HG02938 (cell line): Measurements from ENCODE around the gene OR2A14.
"Not testable (repeated sequence)": the region's sequence is repeated elsewhere in the genome, so short reads cannot be mapped to it uniquely, and the experiment has no call there.

Source experiments
- ATAC-seq: cut with Tn5 transposase; IDR thresholded peaks from one replicate; pipeline ENCODE4 v1.9.1; 2021; ENCODE audit warnings: mild to moderate bottlenecking, moderate library complexity; ENCODE audit not compliant: unreplicated experiment

OR2A14 gene, protein sequence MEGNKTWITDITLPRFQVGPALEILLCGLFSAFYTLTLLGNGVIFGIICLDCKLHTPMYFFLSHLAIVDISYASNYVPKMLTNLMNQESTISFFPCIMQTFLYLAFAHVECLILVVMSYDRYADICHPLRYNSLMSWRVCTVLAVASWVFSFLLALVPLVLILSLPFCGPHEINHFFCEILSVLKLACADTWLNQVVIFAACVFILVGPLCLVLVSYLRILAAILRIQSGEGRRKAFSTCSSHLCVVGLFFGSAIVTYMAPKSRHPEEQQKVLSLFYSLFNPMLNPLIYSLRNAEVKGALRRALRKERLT

DNA sequence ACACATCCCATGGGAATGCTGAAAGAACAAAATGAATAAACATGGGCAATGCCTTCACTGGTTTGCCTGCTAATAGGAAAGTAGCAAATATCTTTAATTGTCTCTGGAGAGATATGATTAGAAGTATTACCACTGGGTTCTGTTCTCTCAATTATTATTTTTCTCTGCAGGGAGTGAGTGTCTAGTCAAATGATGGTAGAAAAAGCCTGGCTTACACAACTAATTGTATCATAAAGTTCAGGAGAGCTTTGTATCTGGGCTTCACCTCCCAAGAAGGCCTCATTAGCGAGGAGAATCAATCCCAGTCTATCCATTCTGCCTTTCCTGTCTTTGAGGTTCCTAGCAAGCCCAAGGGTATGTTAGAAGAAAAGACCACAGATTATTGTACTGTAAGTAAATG lies at the start of gene OR2A14:
Gene OR2A14 (plus strand): TSS at position 301 of the 400 bp plus-strand sequence. CDS start 5,937 bp downstream, outside the sequence.
- ATAC-seq: no peak

DNA sequence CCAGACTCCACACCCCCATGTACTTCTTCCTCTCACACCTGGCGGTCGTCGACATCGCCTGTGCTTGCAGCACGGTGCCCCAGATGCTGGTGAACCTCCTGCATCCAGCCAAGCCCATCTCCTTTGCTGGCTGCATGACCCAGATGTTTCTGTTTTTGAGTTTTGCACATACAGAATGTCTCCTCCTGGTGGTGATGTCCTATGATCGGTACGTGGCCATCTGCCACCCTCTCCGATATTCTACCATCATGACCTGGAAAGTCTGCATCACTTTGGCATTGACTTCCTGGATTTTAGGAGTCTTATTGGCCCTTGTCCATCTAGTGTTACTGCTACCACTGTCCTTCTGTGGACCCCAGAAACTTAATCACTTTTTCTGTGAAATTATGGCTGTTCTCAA lies 48.6 kb upstream of the OR2A14 start:
- no peak for ATAC-seq

DNA sequence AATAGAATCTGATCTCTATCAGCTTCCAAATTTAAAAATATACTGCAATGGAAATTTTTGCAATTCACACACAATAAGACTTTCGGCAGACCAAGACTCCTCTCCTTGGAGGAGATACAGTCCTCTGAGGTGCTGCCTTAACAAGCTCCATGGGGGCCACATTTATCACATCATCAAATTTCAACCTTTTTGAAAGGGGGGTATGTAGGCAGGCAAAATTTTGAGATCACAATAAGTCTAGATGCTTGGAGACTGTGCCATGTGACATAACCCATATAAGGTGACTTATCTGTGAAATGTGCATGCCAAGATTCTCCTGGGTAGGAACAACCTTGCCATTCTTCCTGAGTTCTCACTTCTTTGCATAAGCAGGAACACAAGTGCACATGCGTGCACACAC lies 37.0 kb upstream of the OR2A14 start, which contains the start of gene OR2A12:
Gene OR2A12 (plus strand): TSS at position 301 of the 400 bp plus-strand sequence. CDS start 8,830 bp downstream, outside the sequence.
- no peak for ATAC-seq

DNA sequence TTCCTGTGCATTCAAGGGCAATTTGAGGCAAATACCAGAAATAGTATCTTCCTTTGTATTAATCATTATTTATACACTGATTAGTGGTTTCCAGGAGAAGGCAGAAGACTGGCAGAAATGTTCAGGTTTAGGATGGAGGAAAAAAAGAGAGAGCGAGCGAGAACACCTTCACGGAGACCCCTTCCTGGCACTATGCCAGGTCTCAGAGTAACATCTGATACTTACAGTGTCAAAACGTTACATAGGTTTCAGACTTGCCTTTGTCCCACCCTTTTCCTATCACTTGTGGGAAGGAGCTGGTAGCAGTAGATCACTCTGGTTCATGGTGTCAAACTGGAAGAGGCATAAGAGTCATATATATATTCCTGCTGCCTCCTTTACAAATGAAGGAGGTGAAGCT lies 36.2 kb upstream of the OR2A14 start:
- no peak for ATAC-seq

GRCh38 chr7:144087230-144087629 lies 35.7 kb upstream of the OR2A14 start:
- no peak for ATAC-seq

DNA sequence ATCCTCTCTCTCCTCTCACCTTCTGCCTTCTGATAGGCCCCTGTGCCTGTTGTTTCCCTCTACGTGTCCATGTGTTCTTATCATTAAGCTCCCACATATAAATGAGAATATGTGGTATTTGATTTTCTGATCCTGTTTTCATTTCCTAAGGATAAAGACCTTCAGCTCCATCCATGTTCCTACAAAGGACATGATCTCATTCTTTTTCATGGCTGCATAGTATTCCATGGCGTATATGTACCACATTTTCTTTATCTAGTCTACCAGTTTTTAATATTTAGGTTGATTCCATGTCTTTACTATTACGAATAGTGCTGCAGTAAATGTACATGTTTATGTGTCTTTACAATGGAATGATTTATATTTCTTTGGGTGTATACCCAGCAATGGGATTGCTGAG lies 32.3 kb upstream of the OR2A14 start:
- ATAC-seq: no peak

- ATAC-seq: no peak
Measured at GRCh38 chr7:144098776-144099175, 24.2 kb upstream of the OR2A14 start.

GRCh38 chr7:144100607-144101006 lies 22.4 kb upstream of the OR2A14 start:
- no peak for ATAC-seq

- no peak for ATAC-seq
Measured at GRCh38 chr7:144102041-144102440, 20.9 kb upstream of the OR2A14 start.

GRCh38 chr7:144105211-144105610 lies 17.8 kb upstream of the OR2A14 start:
- ATAC-seq: no peak

GRCh38 chr7:144109283-144109682 lies 13.7 kb upstream of the OR2A14 start, which contains the start of gene OR2A2:
Gene OR2A2 (plus strand): TSS chr7:144109583. CDS start chr7:144109583, 0 bp downstream.
- ATAC-seq: no peak

GRCh38 chr7:144110272-144110671 lies 12.7 kb upstream of the OR2A14 start:
- ATAC-seq: no peak

DNA sequence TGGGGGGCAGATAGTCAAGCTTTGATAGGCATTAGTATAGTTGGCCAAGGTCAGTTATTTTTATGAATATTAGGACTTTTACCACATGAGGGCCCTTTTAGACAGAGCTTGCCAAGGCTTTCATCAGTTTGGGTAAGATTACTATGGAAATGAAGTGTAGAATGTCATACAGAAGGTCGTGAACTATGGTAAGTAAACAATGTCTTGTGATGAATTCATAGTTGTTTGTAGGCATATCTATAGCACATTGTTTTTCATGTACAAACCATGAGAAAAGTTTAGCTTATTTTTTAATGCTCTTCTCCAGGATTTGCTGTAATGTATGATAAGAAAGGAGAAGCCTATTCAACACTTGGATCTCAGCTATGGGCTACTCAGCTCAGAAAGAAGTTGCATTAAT lies 9.3 kb upstream of the OR2A14 start:
- no peak for ATAC-seq

DNA sequence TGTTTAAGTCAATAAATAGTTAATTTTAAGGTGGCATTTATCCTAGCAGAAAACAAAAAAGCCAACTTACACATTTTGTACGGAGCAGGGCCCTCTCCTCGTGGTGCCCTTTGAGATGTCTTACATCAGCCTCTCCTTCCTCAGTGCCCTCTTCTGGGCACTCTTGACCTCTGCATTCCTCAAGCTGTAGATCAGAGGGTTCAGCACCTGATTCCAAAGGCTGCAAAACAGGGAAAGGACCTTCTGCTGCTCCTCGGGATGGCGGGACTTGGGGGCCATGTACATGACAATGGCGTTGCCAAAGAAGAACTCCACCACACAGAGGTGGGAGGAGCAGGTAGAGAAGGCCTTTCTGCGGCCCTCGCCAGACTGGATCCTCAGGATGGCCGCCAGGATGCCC lies 4.6 kb upstream of the OR2A14 start:
- ATAC-seq: no peak

DNA sequence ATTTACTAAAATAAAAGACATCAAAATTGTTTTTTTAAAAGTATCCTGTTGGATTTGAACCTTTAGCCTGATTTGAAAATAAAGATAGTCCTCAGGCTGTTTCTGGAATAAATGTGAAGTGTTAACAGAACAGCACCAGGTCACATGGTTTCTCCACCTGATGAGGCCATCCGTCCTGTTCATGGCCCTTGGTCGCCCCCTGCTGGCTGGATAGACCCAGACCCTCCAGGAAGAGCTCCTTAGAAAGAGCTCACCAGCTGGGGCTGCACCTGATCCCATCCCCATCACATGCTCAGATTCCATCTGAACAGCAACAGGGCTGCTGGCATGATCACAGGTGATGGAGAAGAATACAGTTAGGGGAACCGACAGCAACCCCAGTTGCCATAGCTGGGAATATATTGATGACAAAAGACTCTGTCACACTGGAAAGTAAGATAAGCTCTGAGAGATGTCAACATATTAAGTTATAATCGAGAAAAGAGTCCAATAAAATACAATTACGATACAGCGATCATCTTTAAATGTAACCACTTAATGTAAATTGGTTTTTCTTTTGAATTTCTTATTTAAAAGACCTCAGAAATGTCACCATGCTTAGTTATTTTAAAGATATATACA lies 4.8 kb downstream of the OR2A14 start:
- ATAC-seq: peak; percentile 99

GRCh38 chr7:144129601-144130000 lies 6.6 kb downstream of the OR2A14 start:
- not testable (repeated sequence) for ATAC-seq

- no peak for ATAC-seq
Measured at GRCh38 chr7:144130730-144131129, 7.8 kb downstream of the OR2A14 start.

DNA sequence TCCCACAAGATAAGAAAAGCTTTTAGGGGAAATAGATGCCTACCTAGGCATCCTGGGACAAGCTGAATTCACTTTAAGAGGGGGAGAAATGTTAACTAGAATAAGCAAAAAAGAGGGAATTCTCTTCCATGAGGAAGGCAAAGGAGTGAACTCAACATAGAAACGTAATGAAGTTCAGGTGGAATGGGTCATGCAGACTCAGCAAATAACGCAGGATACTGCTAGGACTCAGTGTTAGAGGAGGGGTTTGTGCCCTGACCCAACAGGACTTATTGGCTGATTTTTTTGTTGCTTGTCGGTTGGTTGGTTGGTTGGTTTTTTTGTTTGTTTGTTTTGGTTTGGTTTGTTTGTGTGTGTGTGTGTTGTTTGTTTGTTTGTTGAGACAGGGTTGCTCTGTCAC lies 9.3 kb downstream of the OR2A14 start:
- no peak for ATAC-seq

GRCh38 chr7:144133307-144133706 lies 10.3 kb downstream of the OR2A14 start:
- no peak for ATAC-seq

GRCh38 chr7:144134116-144134515 lies 11.1 kb downstream of the OR2A14 start:
- ATAC-seq: no peak

GRCh38 chr7:144137501-144137900 lies 14.5 kb downstream of the OR2A14 start:
- ATAC-seq: no peak

GRCh38 chr7:144142187-144142586 lies 19.2 kb downstream of the OR2A14 start:
- no peak for ATAC-seq
